ENCODE measurements around the gene ANAPC4. TPM values are rescaled to one million over a fixed set of nuclear protein-coding genes. Genes with fewer than 3 reads are reported as not detected.

Gene ANAPC4
- total RNA-seq, 1 experiment from 2014 or later, result 22.8 TPM

- CTCF ChIA-PET, result no interaction called here
- Histone ChIP-seq H3K27me3 (ENCODE audit: control insufficient read depth, insufficient read depth, low read length) (no peaks in the 10 kb centered on the region), H3K36me3 (ENCODE audit: control insufficient read depth, insufficient read depth, low read length) (no peaks in the 10 kb centered on the region), H3K4me3 (ENCODE audit: low read depth in 2 of 2, low read length in 2 of 2) (no peak overlapping the region), H3K9me3 (ENCODE audit: control insufficient read depth, insufficient read depth, low read depth, low read length) (no peaks in the 10 kb centered on the region), H3K27ac (ENCODE audit: low read length) (no peak overlapping the region), H3K4me1 (ENCODE audit: control insufficient read depth, insufficient read depth, low read length) (no peaks in the 10 kb centered on the region)
- TF ChIP-seq TCF7L2 (IDR thresholded peaks at IDR 0.05; ENCODE audit: low read depth, low read length) (no peak), POLR2AphosphoS5 (IDR thresholded peaks at IDR 0.05; ENCODE audit: low read depth, low read length) (no peak)
- intact Hi-C loops (cut with micrococcal nuclease; ENCODE audit: unreplicated experiment), result no loop called here
- BruUV-seq (replicated peaks), result no TSS peak
- no peak for ATAC-seq
- POLR2A ChIA-PET, result no interaction called here
- in situ Hi-C loops (cut with HindIII; ENCODE audit: low pct_unique_long_range_greater_than_20kb, low sequenced_read_pairs), result no loop called here
- DNase-seq (ENCODE audit: low read depth, low spot score), result no peak
Observed at GRCh38 chr4:25452081-25452480, 75.0 kb downstream of the ANAPC4 start.

GRCh38 chr4:25454476-25454875 lies 77.4 kb downstream of the ANAPC4 start:
- BruUV-seq (replicated peaks), result no TSS peak
- no peak overlapping the region for H3K4me3 ChIP-seq (ENCODE audit: low read depth in 2 of 2, low read length in 2 of 2)
- ChIA-PET CTCF (no interaction called here), POLR2A (no interaction called here)
- no peaks in the 10 kb centered on the region for H3K9me3 ChIP-seq (ENCODE audit: control insufficient read depth, insufficient read depth, low read depth, low read length)
- in situ Hi-C loops (cut with HindIII; ENCODE audit: low pct_unique_long_range_greater_than_20kb, low sequenced_read_pairs), result no loop called here
- no peaks in the 10 kb centered on the region for H3K27me3 ChIP-seq (ENCODE audit: control insufficient read depth, insufficient read depth, low read length)
- DNase-seq (ENCODE audit: low read depth, low spot score) (no peak), ATAC-seq (no peak)
- no peak for TF ChIP-seq REST (IDR thresholded peaks at IDR 0.05; ENCODE audit: insufficient read depth in 1 of 2, low read depth in 2 of 2, low read length in 1 of 2)
- no peak for TF ChIP-seq POLR2AphosphoS5 (IDR thresholded peaks at IDR 0.05; ENCODE audit: low read depth, low read length)
- TF ChIP-seq TCF7L2 (IDR thresholded peaks at IDR 0.05; ENCODE audit: low read depth, low read length), result no peak
- TF ChIP-seq SIN3A (IDR thresholded peaks at IDR 0.05; ENCODE audit: borderline replicate concordance, insufficient read depth, low read depth, low read length), result no peak
- no peak overlapping the region for H3K27ac ChIP-seq (ENCODE audit: low read length)
- no peaks in the 10 kb centered on the region for H3K4me1 ChIP-seq (ENCODE audit: control insufficient read depth, insufficient read depth, low read length)
- intact Hi-C loops (cut with micrococcal nuclease; ENCODE audit: unreplicated experiment), result no loop called here
- H3K36me3 ChIP-seq (ENCODE audit: control insufficient read depth, insufficient read depth, low read length), result no peaks in the 10 kb centered on the region

- Histone ChIP-seq H3K36me3 (ENCODE audit: control insufficient read depth, insufficient read depth, low read length) (no peaks in the 10 kb centered on the region), H3K27ac (ENCODE audit: low read length) (no peak overlapping the region), H3K4me3 (ENCODE audit: low read depth in 2 of 2, low read length in 2 of 2) (no peak overlapping the region), H3K4me1 (ENCODE audit: control insufficient read depth, insufficient read depth, low read length) (no peaks in the 10 kb centered on the region), H3K9me3 (ENCODE audit: control insufficient read depth, insufficient read depth, low read depth, low read length) (no peaks in the 10 kb centered on the region), H3K27me3 (ENCODE audit: control insufficient read depth, insufficient read depth, low read length) (no peaks in the 10 kb centered on the region)
- TF ChIP-seq POLR2AphosphoS5 (IDR thresholded peaks at IDR 0.05; ENCODE audit: low read depth, low read length) (no peak), SIN3A (IDR thresholded peaks at IDR 0.05; ENCODE audit: borderline replicate concordance, insufficient read depth, low read depth, low read length) (no peak), REST (IDR thresholded peaks at IDR 0.05; ENCODE audit: insufficient read depth in 1 of 2, low read depth in 2 of 2, low read length in 1 of 2) (no peak), CTCF (IDR thresholded peaks at IDR 0.05) (no peak), TCF7L2 (IDR thresholded peaks at IDR 0.05; ENCODE audit: low read depth, low read length) (no peak)
- ChIA-PET CTCF (no interaction called here), POLR2A (no interaction called here)
- no peak for ATAC-seq
- intact Hi-C loops (cut with micrococcal nuclease; ENCODE audit: unreplicated experiment) (no loop called here), in situ Hi-C loops (cut with HindIII; ENCODE audit: low pct_unique_long_range_greater_than_20kb, low sequenced_read_pairs) (no loop called here)
- DNase-seq (ENCODE audit: low read depth, low spot score), result no peak
- BruUV-seq (replicated peaks), result no TSS peak
Observed at GRCh38 chr4:25457053-25457715, 80.1 kb downstream of the ANAPC4 start.
